HG03342 (cell line): ENCODE results near the gene TDRD6.

ENCODE experiments used
- ATAC-seq: cut with Tn5 transposase; IDR thresholded peaks from one replicate; pipeline ENCODE4 v1.9.1; 2021; ENCODE audit warnings: mild to moderate bottlenecking, moderate library complexity; ENCODE audit not compliant: unreplicated experiment

Gene TDRD6

GRCh38 chr6:46676604-46677313, 10.9 kb upstream of the TDRD6 start:
- no peak for ATAC-seq

GRCh38 chr6:46677314-46677654, 10.4 kb upstream of the TDRD6 start:
- no peak for ATAC-seq

- ATAC-seq = no peak
Observed at GRCh38 chr6:46684771-46685170, 2.9 kb upstream of the TDRD6 start.

GRCh38 chr6:46688117-46688965, 656 bp downstream of the TDRD6 start:
- no peak for ATAC-seq

- ATAC-seq = no peak
Observed at GRCh38 chr6:46688966-46689335, 1.3 kb downstream of the TDRD6 start.

GRCh38 chr6:46689657-46690056, 2.0 kb downstream of the TDRD6 start:
- no peak for ATAC-seq

DNA sequence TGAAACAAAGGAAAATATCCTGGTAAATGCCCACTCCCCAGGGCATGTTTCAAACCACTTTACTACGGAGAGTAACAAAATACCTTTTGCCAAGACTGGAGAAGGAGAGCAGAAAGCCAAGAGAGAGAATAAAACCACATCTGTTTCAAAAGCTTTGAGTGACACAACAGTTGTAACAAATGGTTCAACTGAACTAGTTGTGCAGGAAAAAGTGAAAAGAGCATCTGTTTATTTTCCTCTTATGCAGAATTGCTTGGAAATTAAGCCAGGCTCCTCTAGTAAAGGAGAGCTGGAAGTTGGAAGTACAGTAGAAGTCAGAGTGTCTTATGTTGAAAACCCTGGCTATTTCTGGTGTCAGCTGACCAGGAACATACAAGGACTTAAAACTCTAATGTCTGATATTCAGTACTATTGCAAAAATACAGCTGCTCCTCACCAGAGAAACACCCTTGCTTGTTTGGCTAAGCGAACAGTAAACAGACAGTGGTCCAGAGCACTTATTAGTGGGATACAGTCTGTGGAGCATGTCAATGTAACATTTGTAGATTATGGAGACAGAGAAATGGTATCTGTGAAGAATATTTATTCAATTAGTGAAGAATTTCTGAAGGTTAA, 2.6 kb downstream of the TDRD6 start:
- ATAC-seq = no peak

DNA sequence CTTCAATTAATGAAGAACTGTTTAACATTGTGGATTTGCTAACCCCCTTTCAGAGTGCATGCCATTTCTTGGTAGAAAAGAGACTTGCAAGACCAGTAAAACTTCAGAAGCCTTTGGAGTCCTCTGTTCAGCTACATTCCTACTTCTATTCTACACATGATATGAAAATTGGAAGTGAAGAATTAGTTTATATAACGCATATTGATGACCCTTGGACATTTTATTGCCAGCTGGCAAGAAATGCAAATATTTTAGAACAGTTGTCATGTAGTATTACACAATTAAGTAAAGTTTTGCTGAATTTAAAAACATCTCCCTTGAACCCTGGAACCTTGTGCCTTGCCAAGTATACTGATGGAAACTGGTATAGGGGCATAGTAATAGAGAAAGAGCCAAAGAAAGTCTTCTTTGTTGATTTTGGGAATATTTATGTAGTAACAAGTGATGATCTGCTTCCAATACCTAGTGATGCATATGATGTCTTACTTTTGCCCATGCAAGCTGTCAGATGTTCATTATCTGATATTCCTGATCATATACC, 3.3 kb downstream of the TDRD6 start:
- no peak for ATAC-seq

DNA sequence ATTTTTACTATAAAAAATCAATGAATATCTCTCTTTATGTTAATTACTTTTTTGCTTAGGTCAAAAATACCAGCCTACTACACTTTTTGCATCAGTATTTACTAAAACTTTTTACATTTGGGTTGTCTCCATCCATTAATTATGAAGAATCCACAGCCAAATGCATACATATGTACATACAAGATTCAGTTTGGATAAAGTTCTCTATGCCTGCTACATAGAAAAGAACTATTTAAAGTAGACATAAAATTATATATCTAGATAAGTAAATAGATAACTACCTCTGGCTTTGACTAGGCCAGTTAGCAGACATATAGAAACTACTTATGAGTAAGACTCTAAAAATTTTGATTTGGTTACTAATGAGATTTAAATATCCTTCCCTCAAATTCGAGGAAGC, 12.3 kb downstream of the TDRD6 start:
- ATAC-seq = no peak

GRCh38 chr6:46704562-46704961, 16.9 kb downstream of the TDRD6 start:
- no peak for ATAC-seq

DNA sequence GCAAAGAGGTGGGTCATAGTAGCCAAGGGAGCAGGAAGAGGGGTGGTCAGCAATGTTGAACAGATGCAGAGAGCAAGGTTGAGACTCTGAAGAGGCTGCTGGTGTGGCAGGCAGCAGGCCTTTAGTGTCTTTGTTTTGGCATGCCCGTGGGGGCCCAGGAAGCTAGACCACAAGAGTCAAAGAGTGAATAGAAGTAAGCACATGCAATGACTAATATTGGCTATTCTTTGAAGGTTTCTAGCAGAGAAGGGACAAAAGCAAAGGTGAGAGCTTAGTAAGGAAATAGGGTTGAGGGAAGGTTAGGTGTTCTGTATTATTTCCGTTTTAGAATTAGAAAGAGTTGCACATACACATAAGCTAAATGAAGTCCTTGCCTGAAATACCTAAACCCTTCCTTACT, 18.8 kb downstream of the TDRD6 start:
- ATAC-seq = no peak

- ATAC-seq = no peak
Observed at GRCh38 chr6:46711491-46711890, 23.8 kb downstream of the TDRD6 start.

GRCh38 chr6:46715141-46715540, 27.5 kb downstream of the TDRD6 start:
- ATAC-seq = no peak

- ATAC-seq = no peak
Observed at GRCh38 chr6:46719099-46719498, 31.4 kb downstream of the TDRD6 start.

DNA sequence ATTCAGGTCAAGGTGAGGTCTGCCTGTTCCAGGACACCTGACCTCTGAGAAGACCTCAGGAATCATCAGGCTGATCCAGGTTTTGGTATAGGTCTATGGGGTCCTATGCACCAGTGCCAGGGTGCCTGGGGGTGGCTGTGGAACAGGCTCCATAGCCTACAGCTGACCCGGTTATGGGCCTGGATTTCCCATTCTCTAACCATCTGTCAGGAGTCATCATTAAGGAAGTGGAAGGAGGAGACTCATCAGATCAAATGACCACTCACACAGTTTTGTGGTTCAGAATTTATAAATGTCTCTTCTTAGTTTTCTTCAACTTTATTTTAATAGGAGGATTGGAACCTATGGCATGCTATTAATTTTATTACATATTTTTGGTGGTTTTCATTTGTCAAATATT, 32.7 kb downstream of the TDRD6 start:
- ATAC-seq = no peak

GRCh38 chr6:46729787-46730326, 42.2 kb downstream of the TDRD6 start:
- no peak for ATAC-seq

DNA sequence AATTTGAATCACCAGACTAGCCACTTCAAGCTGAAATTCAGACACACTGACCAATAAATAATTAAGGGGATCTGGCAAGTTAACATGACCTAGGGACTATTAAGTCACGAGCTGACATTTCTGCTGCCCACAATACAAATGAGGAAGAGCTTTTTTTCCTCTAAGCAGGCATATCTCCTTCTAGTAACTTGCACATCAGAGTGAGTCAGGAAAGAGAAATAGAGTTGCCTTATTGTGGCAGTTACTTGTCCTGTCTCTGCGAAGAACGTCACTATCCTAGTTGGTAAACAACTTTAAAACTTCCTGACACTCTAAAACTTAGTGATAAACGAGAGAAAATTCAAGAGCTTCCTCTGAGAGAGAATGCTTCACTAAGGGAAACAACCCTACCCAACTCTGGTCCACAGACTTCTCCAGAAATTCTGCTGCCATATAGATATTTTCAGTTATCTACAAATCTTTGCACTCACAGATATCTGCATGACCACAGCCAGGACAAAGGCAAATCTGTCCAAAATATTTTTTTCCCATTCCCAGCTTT, 43.3 kb downstream of the TDRD6 start:
- no peak for ATAC-seq

DNA sequence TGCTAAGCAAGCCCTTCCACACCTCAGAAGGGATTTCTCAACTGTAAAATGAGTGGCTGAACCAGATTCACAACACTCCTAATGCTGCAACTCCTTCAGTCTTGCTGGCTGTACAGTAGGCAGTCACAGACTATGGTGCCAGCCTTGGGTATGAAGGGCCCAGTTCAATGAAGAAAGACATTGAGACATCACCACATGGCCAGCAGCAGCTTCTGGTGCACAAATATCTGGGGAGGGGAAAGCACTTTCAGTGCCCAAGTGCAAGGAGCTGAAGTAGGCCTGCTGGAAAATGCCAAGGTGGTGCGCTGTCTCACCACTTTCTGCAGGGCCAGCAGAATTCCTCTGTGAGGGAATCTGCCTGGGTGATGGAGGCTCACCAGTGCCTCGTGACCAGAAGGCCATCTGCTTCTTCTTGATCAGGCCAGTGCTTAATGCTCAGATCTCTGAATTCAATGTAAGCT, 45.7 kb downstream of the TDRD6 start:
- no peak for ATAC-seq

- ATAC-seq = no peak
Observed at GRCh38 chr6:46734867-46735719, 47.4 kb downstream of the TDRD6 start, which contains the start of gene PLA2G7. Gene PLA2G7, minus strand, starts transcription at chr6:46735375. Its CDS starts 12,484 bp downstream, at chr6:46722891.

DNA sequence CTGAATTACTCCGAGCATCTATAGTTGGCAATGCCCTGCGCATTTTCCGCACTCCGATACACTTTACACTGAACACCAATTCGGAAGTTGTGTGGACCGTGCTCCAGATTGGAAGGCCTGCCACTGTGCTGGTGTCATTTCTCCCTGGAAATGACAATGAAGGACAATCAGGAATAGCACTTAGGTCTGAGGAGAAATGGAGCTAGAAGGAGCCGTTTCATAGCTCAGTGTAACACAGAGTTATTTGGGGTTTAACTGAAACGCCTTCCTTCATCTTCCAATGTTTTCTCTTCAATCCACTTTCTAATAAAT, 48.0 kb downstream of the TDRD6 start:
- ATAC-seq = no peak
